GM21786 (cell line): ENCODE data around the gene PTPRD.

Source experiments
- ATAC-seq: cut with Tn5 transposase; IDR thresholded peaks from one replicate; pipeline ENCODE4 v1.9.1; 2021; ENCODE audit not compliant: unreplicated experiment

PTPRD gene

GRCh38 chr9:8816361-8816760, 1796.4 kb downstream of the PTPRD start:
- ATAC-seq: no peak

DNA sequence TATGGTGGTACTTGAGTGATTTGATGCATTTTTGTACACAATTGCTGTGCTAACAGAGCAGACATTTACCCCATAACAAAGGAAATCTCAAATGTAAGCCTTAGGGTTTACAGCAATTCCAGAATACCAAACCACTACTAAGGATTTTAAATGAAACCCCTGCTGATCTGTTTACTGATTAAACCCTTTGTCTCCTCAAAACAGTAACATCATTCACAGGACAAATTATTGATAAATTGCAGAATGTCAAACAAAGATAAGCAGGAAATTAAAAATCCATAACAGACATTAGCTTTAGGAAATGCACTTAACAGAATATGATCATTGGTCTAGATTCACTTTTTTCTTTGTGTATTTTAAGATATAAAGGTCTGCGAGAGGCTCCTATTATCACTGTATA, 1796.9 kb downstream of the PTPRD start:
- ATAC-seq: no peak

DNA sequence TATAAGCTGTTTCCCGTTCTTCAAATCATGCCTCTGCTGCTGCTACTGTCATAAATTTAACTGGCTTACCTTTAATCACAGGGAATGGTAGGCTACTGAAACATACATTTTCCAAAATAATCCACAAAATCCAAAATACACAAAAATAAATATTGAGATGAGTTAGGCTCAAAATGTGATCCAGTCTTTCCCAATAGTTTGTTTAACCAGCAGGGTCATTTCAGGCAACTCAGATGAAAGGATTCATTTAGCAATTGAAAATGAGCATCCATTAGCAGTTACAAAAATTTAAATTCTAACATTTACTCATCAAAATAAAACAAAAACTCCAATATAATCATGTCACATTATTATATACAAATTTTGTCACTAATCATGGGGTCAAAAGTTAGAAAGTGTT, 1797.6 kb downstream of the PTPRD start:
- no peak for ATAC-seq

DNA sequence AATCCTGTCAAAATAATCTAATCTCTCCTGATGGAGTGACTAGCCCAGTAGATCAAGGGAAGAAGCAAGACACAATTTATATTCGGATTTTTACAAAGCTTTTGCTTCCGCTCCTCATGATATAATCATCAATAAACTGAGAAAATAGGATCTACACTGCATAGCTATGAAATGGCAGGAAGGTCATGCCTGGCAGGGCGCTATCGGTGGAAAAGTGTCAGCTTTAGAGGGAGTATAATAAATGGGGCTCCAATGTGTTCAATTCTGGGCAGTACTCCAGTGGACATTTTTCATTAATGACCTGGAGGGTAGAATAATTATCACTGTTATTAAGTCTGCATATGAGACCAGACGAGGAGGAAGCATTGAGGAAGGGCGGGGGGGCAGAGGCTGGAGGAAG, 1799.9 kb downstream of the PTPRD start:
- no peak for ATAC-seq

GRCh38 chr9:8809741-8810140, 1803.1 kb downstream of the PTPRD start:
- no peak for ATAC-seq

DNA sequence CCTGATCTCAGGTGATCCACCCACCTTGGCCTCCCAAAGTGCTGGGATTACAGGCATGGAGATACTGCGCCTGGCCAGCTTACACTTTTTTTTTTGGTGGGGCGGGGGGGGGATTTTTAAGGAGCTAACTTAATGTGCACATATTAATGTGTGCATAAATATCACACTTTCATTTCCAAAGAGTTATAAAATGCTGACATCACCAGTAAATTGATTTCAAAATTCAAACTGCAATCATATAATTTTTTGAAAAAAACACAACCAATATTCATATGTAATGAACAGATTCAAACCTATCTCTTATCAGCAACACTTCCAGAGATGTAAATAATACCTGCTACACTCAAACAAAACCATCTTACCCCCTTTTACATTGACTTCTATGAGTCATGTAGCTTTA, 1806.7 kb downstream of the PTPRD start:
- ATAC-seq: no peak

DNA sequence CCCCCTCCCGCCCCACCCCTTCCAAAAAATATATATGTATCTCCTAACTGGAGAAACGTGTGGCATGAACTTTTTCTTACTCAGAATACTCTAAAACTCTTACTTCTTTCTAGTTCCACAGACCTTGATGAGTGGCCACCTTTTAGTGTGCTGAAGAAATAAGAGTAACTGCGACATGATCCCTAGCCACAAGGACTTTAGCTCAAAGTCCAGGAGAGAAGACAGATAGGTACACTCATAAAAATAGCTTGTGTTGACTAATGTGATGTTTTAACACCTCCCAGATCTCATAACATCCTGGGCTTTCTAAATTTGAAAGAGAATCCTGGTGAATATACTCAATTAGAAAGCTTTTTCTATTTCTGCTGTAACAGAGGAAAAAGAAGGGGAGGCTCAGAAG, 1808.2 kb downstream of the PTPRD start:
- no peak for ATAC-seq

DNA sequence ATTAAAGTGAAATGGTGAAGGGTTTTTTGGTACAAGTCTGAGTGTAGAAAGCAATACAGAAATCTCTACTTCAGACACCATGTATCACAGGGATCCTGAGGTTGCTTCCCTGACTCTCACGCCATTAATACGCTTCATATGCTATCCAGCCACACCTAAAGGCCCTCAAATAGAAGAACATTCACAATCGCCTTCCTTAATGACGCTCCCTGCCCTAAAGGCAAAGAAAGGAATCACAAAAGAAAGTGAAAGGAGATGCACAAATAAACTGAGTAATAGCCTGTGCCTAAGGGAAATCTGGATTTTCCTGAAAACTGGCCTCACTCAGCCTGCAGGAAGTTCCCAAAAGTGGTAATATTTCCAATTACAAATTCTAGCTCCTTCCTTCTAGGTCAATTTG, 1810.6 kb downstream of the PTPRD start:
- ATAC-seq: no peak

- ATAC-seq: no peak
These were observed 1812.6 kb downstream of the PTPRD start for GRCh38 chr9:8800196-8800595.

DNA sequence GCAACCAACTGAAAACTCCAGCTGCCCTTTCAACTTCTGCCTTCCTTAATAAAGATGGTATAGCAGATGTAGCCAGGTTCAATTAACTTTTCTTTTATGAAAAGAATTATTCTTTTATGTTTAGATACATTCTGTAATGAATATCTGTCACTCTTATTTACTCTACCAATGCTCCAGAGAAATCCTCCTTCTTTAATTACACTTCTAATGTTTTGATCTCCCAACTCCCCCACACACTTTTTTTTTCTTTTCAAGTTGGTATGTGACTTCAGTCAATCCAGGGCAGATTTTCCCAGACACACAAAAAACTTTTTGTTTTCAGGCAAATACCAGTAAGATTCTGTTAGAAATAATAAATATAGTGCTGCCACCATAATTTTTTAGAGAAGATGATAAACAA, 1813.2 kb downstream of the PTPRD start:
- ATAC-seq: no peak

- ATAC-seq: no peak
These were observed 1813.6 kb downstream of the PTPRD start for GRCh38 chr9:8799206-8799605.

DNA sequence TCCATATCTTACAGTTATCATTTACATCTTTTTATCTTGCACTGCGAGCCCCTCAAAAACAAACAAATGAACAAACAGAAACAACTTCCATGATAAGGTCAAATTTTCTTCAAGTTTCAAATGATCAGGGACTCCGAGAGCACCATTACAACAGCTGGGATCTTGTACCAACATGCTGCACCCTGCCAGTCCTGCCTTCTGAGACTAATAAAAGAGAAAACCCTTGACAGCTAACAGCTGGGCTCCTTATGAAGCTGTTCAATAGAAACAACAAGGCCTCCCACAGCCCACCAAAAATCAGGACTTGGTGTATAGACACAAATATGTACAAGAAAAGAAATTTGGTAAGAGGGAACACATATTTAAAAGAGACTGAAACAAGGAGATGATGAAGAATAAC, 1828.0 kb downstream of the PTPRD start:
- ATAC-seq: no peak

DNA sequence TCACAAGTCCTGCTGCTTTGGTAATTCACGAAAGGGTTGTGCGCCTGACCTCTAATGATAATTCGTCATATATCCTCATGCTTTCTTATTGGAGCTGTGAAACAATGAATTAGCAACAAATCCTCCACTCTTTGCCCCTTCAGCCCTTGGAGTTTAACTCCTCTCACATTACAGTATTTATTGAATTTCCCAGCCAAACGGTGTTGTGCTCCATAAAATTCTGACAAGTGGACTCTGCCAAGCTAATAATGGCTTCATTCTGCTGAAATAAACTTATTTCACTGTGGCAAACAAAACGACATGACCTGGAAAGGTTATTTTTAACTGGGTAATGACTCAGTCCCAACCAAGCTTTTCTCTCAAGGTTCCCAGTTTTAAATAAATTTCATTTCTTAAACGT, 1828.9 kb downstream of the PTPRD start:
- no peak for ATAC-seq

DNA sequence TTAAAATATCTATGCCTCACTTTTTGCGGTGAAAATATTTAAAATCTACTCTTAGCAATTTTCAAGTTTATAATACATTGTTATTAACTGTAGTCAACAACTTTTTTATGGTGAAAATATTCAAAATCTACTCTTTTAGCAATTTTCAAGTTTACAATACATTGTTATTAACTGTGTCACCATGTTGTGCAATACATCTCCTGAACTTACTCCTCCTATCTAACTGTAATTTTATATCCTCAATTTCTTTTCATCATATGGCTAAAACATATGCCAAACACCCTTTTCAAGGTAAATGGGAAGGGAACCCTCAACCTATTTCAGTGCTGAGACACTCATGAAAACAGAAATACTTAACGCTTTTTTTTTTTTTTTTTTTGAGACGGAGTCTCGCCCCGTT, 1830.6 kb downstream of the PTPRD start:
- ATAC-seq: no peak

DNA sequence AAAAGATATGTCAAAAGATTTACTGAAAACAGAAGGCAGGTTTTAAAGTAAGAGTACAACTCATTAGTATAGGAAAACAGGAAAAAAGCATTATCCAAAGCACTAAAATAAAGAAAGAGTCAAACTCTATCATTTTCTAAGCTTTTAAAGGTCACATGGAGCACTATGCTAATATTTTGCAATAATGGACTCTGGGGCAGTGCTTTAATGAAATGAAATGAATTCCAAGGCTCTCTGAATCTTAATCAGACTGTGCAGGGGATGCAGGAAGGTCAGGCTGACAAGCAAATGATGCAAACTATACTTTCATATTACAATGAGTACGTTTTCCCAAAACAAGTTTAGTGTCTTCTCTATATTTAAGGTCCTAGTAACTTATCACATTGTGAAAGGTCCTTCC, 1831.3 kb downstream of the PTPRD start:
- ATAC-seq: no peak

GRCh38 chr9:8780386-8780785, 1832.4 kb downstream of the PTPRD start:
- ATAC-seq: no peak

- ATAC-seq: no peak
These were observed 1833.3 kb downstream of the PTPRD start for GRCh38 chr9:8779478-8779877.

DNA sequence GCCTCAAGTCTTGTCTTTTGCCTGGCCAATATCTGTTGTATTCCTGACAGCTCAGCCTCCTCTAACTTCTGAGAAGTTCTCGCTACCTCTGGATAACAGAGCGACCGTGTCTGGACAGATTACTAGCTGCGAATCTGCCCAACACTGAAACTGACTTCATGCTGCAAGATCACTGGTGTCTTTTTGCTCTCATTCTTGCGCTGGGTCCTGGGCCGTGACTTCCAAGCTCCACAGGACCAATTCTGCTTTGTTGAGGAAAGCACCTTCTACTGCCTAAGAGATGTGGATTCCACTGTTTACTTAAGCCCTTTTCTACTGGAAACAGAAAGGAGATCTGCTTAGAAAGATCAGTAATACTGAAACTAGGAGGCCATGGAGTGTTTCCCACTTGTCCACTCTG, 1834.4 kb downstream of the PTPRD start:
- no peak for ATAC-seq

- no peak for ATAC-seq
These were observed 1840.5 kb downstream of the PTPRD start for GRCh38 chr9:8772302-8772701.

- no peak for ATAC-seq
These were observed 1843.6 kb downstream of the PTPRD start for GRCh38 chr9:8769153-8769552.

DNA sequence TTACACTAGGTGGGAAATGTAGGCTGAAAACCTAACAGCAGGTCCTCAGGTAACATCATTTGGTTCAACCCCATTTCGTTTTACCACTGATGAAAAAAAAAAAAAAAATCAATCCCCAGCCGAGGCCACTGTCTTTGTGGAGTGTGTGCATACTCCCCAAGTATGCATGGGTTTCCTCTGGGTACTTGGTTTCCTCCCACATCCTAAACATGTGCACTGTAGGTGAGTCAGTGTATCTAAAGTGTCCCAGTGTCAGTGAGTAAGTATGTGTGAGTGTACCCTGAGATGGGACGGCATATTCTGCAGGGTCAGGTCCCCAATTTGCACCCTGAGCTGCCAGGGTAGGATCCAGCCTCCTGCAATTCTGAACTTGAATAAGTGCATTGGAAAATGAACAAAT, 1846.7 kb downstream of the PTPRD start:
- no peak for ATAC-seq

GRCh38 chr9:8764051-8764450, 1848.8 kb downstream of the PTPRD start:
- ATAC-seq: no peak

DNA sequence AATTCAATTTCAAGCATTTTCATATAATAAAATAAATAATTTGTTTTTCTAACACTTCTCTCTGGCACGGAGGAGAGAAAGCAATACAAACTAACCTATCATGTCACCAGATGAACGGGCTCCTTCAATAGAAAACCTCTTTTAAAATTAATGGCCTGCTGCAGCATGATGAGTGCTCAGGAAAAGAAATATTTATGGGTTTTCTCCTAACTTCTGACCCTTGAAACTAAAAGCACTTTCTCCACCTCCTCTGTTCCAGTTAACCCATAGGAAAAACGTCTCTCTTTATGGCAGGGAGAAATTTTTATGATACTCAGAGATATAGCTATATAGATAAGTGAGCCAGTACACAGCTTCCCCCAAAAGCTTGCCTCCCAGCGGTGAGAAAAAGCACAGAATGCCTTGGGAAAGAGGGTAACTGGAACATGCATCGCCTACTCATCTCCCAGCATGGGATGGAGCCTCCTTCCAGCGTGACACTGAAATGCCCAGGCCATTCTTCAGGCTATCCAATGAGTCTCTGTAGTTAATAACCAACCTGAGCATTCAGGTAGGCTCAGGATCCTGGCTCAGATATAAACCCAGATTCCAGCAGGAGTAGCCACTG, 1850.2 kb downstream of the PTPRD start:
- ATAC-seq: no peak
